ENCODE data around the gene RHOB. TPM values are rescaled to one million over a fixed set of nuclear protein-coding genes. Genes with fewer than 3 reads are reported as not detected.

The RHOB gene
- total and polyA plus RNA-seq, 2 of the 13 experiments (the other 11 are each of a cell fraction or from before 2014, with no cell fraction given), result 192 to 268 TPM

- TF ChIP-seq ZNF530 (CRISPR knock-in tag; IDR thresholded peaks at IDR 0.05; ENCODE audit: low read depth) (no peak), TFDP2 (CRISPR knock-in tag; IDR thresholded peaks at IDR 0.05) (no peak), ZSCAN29 (CRISPR knock-in tag; conservative IDR thresholded peaks at IDR 0.05) (no peak), ATF7-NPFF (CRISPR knock-in tag; IDR thresholded peaks at IDR 0.05; ENCODE audit: low read depth) (no peak), AGO2 (optimal IDR thresholded peaks at IDR 0.05; ENCODE audit: low read depth, low read length) (no peak), HNRNPH1 (optimal IDR thresholded peaks at IDR 0.05; ENCODE audit: low read depth, low read length) (no peak), FOXA1 (IDR thresholded peaks at IDR 0.05) (peak; percentile 40; the same call in 1 of the 2 replicates), FOXA1 (CRISPR knock-in tag; IDR thresholded peaks at IDR 0.05) (peak; percentile 71), ZNF75D (CRISPR knock-in tag; IDR thresholded peaks at IDR 0.05; ENCODE audit: borderline replicate concordance) (no peak), ZNF296 (CRISPR knock-in tag; conservative IDR thresholded peaks at IDR 0.05) (no peak), ATF4 (CRISPR knock-in tag; IDR thresholded peaks at IDR 0.05) (peak in 1 of 2 experiments; percentile 91; a peak in 2 of 4 replicates), RELA (CRISPR knock-in tag; IDR thresholded peaks at IDR 0.05) (no peak), SMC3 (IDR thresholded peaks at IDR 0.05; ENCODE audit: low read length) (no peak), KLF15 (CRISPR knock-in tag; IDR thresholded peaks at IDR 0.05; ENCODE audit: borderline replicate concordance) (no peak), IKZF4 (CRISPR knock-in tag; IDR thresholded peaks at IDR 0.05; ENCODE audit: borderline replicate concordance, low read depth, not compliant biosample characterization) (no peak), SETDB1 (CRISPR knock-in tag; IDR thresholded peaks at IDR 0.05; ENCODE audit: borderline replicate concordance) (no peak), ELF1 (CRISPR knock-in tag; IDR thresholded peaks at IDR 0.05) (peak; percentile 22; the same call in 1 of the 2 replicates), SMAD3 (CRISPR knock-in tag; IDR thresholded peaks at IDR 0.05) (no peak), CC2D1A (CRISPR knock-in tag; IDR thresholded peaks at IDR 0.05) (no peak), KAT7 (CRISPR knock-in tag; IDR thresholded peaks at IDR 0.05; ENCODE audit: borderline replicate concordance) (no peak), TBX2 (CRISPR knock-in tag; IDR thresholded peaks at IDR 0.05; ENCODE audit: borderline replicate concordance) (no peak), PAWR (CRISPR knock-in tag; IDR thresholded peaks at IDR 0.05; ENCODE audit: borderline replicate concordance) (no peak), ZMYM3 (CRISPR knock-in tag; IDR thresholded peaks at IDR 0.05) (no peak), ISL2 (CRISPR knock-in tag; IDR thresholded peaks at IDR 0.05) (0 out of 2 replicates have a peak, but pooled peaks have one; percentile 20), FOXK1 (CRISPR knock-in tag; IDR thresholded peaks at IDR 0.05; ENCODE audit: borderline replicate concordance, low read depth) (0 out of 2 replicates have a peak, but pooled peaks have one; percentile 15), ZFP36 (IDR thresholded peaks at IDR 0.05; ENCODE audit: borderline replicate concordance, low read depth, low read length, partially characterized antibody) (no peak), ZNF792 (CRISPR knock-in tag; IDR thresholded peaks at IDR 0.05) (0 out of 2 replicates have a peak, but pooled peaks have one; percentile 12), NFE2 (CRISPR knock-in tag; IDR thresholded peaks at IDR 0.05) (no peak)
- TF ChIP-seq, protein P1, sequence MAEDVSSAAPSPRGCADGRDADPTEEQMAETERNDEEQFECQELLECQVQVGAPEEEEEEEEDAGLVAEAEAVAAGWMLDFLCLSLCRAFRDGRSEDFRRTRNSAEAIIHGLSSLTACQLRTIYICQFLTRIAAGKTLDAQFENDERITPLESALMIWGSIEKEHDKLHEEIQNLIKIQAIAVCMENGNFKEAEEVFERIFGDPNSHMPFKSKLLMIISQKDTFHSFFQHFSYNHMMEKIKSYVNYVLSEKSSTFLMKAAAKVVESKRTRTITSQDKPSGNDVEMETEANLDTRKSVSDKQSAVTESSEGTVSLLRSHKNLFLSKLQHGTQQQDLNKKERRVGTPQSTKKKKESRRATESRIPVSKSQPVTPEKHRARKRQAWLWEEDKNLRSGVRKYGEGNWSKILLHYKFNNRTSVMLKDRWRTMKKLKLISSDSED (CRISPR knock-in tag; IDR thresholded peaks at IDR 0.05), result no peak
Measured at GRCh38 chr2:20438334-20439192, 8.3 kb upstream of the RHOB start (continued).
